AG09309 (cell line): ENCODE measurements around the gene MKNK2.
A peak's percentile ranks its signal among the peaks of the same experiment; 100 is the strongest.
"Not testable (repeated sequence)": the region's sequence is repeated elsewhere in the genome, so short reads cannot be mapped to it uniquely, and the experiment has no call there.

Experiments
- DNase-seq: peaks from one replicate; pipeline ENCODE4 v3.0.0-alpha.2; 2010; ENCODE audit warnings: low read depth
- H3K4me3 ChIP-seq: 2 replicates; pipeline ENCODE4 v1.5.1; 2011; ENCODE audit warnings: mild to moderate bottlenecking, low read depth, low read length, moderate library complexity; ENCODE audit not compliant: control insufficient read depth
- TF ChIP-seq, protein P1 (sequence below): IDR thresholded peaks from 2 replicates; pipeline ENCODE4 v1.5.1; 2011; ENCODE audit warnings: mild to moderate bottlenecking, low read depth, low read length, inconsistent platforms; ENCODE audit not compliant: insufficient read depth, control insufficient read depth; ENCODE audit errors: missing control alignments

MKNK2 gene

DNA sequence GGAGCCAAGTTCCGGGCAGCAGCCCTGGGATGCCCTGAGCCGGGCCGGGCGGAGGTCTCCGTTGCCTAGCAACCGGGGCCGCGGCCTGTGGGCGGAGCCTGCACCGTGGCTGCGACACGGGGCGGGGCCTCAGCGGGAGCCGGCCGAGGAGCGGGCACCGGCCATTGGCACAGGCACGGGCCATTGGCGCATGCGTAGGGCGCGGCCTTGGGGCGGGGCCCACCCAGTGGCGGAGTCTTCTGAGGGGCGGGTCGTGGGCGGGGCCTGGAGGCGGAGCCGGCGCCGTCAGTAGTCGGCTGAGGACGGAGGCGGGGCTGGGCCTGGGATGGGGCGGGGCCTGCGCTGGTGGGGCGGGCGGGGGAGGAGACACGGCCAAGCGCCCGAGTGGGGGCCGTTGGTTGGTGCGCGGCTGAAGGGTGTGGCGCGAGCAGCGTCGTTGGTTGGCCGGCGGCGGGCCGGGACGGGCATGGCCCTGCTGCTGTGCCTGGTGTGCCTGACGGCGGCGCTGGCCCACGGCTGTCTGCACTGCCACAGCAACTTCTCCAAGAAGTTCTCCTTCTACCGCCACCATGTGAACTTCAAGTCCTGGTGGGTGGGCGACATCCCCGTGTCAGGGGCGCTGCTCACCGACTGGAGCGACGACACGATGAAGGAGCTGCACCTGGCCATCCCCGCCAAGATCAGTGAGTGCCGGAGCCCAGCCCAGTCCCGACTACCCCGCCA is 45.6 kb upstream of the MKNK2 start, which contains the start of gene IZUMO4:
TSS of gene IZUMO4 (plus strand) at position 436 of the 723 bp plus-strand sequence. CDS start at position 467, 31 bp downstream.
- H3K4me3 ChIP-seq, result peak within 1 kb of the TSS; percentile 71
- TF ChIP-seq, protein P1, sequence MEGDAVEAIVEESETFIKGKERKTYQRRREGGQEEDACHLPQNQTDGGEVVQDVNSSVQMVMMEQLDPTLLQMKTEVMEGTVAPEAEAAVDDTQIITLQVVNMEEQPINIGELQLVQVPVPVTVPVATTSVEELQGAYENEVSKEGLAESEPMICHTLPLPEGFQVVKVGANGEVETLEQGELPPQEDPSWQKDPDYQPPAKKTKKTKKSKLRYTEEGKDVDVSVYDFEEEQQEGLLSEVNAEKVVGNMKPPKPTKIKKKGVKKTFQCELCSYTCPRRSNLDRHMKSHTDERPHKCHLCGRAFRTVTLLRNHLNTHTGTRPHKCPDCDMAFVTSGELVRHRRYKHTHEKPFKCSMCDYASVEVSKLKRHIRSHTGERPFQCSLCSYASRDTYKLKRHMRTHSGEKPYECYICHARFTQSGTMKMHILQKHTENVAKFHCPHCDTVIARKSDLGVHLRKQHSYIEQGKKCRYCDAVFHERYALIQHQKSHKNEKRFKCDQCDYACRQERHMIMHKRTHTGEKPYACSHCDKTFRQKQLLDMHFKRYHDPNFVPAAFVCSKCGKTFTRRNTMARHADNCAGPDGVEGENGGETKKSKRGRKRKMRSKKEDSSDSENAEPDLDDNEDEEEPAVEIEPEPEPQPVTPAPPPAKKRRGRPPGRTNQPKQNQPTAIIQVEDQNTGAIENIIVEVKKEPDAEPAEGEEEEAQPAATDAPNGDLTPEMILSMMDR, result peak; percentile 39
- DNase-seq, result peak; percentile 79

DNA sequence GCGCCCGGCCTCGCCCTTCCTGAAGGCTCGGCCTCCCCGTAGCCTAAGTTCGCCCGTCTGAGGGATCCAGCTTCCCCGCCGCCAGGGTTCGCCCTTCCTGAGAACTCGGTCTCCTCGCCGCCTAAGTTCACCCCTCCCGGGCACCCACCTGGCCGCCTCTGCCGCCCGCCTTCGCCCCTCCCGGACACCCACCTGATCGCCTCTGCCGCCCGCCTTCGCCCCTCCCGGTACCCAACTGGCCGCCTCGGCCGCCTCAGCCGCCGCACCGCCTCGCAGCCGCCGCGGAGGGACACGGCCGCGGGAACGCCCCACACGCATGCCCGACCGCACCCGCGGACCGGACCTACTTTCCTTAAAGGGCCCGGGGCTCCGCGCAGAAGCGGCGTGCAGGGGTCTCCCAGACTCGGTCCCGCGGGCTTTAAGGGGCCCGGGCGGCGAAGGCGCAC is 45.0 kb upstream of the MKNK2 start, which contains the start of gene MOB3A:
TSS of gene MOB3A (minus strand) at position 293 of the 446 bp plus-strand sequence. CDS start 17,766 bp downstream, outside the sequence.
- peak; percentile 75 for DNase-seq
- TF ChIP-seq, protein P1, result peak; percentile 56
- peak within 1 kb of the TSS; percentile 71 for H3K4me3 ChIP-seq

DNA sequence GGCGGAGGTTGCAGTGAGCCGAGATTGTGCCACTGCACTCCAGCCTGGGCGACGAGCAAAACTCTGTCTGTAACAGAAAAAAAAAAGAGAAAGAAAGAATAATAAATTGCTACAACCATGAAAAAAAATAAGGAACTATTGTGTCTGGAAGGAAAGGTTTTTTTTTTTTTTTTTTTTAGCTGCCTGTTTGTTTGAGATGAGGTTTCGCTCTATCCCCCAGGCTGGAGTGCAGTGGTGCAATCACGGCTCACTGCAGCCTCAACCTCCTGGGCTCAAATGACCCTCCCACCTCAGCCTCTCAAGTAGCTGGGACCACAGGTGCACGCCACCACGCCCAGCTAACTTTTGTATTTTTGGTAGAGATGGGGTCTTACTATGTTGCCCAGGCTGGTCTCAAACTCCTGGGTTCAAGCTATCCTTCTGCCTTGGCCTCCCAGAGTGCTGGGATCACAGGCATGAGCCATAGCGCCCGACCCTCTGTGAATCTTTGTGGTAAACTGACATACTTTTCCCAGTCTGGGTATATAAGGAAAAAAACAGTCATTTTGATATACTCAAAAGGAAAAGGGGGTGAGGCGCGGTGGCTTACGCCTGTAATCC is 41.0 kb upstream of the MKNK2 start:
- not testable (repeated sequence) for DNase-seq, H3K4me3 ChIP-seq

DNA sequence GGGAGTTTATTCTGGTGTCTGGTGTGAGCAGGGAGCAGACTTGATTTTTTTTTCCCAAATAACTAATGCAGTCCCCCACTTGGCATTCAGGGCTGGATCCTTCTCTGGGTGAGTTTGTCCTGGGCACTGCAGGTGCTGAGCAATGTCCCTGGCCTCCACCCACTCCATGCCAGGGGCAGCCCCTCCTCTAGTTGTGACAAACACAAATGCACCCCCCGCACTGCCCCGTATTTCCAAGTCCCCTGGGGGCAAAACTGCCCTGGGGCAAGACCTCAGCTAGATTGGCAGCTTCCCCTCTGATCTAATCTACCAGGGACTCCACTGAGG is 38.6 kb upstream of the MKNK2 start:
- no peak overlapping the region for H3K4me3 ChIP-seq
- TF ChIP-seq, protein P1, result no peak
- DNase-seq, result no peak

DNA sequence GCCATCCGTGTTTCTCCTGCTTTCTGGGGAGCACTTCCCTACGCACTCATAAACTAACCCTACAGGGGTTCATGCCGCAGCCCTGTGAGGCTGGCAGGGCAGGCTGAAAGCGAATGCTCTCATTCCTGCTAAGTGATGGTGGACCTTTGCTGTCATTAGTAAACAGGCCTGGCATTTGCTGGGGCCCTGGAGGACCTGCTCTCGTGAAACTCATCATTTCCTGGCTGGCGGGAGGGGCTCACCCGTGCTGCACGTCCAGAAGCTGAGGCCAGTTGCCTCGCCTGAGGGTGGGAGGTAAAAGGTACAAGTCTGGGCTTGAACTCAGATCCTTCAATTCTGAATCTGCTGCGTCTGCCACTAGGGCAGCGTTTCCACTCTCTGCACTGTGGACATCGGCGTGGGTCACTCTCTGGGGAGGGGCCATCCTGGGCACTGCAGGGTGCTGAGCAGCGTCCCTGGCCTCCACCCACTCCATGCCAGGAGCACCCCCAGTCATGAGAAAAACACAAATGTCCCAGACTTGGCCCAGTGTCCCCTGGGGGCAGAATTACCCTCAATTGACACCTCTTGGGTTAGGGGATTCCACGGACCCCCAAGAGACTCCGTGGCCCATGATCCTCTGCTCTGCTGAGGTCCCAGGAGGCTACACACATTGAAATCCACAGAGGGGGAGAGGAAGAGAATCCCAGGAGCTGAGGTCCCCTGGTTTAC is 38.1 kb upstream of the MKNK2 start:
- TF ChIP-seq, protein P1, result no peak
- no peak for DNase-seq
- H3K4me3 ChIP-seq, result no peak overlapping the region

GRCh38 chr19:2087621-2088100 is 36.6 kb upstream of the MKNK2 start:
- H3K4me3 ChIP-seq, result no peak overlapping the region
- TF ChIP-seq, protein P1, result no peak
- DNase-seq, result no peak

- not testable (repeated sequence) for H3K4me3 ChIP-seq, DNase-seq
Observed at GRCh38 chr19:2086695-2087620, 35.9 kb upstream of the MKNK2 start.
